Thyroid gland (tissue), 4 donors: ENCODE measurements around the gene WASF2.

Experiments
- CTCF ChIP-seq, 6 experiments: fragments of 200-600 bp in 3 of 6; fragments of 450-650 bp in 3 of 6; sonication (generic) in 3 of 6; IDR thresholded peaks; one replicate each; pipeline ENCODE4 v1.5.1; 2016 to 2019; ENCODE audit warnings: antibody characterized with exemption in 6 of 6, mild to moderate bottlenecking in 2 of 6, inconsistent platforms in 1 of 6, moderate library complexity in 1 of 6
- POLR2A ChIP-seq, 2 donors: fragments of 450-650 bp; IDR thresholded peaks; one replicate each; pipeline ENCODE4 v1.6.1; 2017; ENCODE audit warnings: antibody characterized with exemption in 2 of 2, mild to moderate bottlenecking in 2 of 2, moderate library complexity in 1 of 2

GRCh38 chr1:27513958-27514357 lies 24.0 kb upstream of the WASF2 start:
- no peak for TF ChIP-seq POLR2A (IDR thresholded peaks at IDR 0.05)
- no peak for TF ChIP-seq CTCF (IDR thresholded peaks at IDR 0.05)
